PC-9 (cell line): ENCODE results near the gene QRICH2. TPM values are rescaled to one million over a fixed set of nuclear protein-coding genes. Genes with fewer than 3 reads are reported as not detected.

ENCODE experiments used
- BruUV-seq: library from RNA; stranded (reverse); fragments of 400-500 nt; replicated peaks from 2 replicates; lab custom pipeline; 2021; lab: Mats Ljungman, UMichigan
- CTCF ChIA-PET: fragments of 300-600 bp; sonication (Branson Sonifier 250); formaldehyde crosslinking; loops from one replicate; lab custom pipeline; 2022; ENCODE audit warnings: antibody characterized with exemption; lab: Charles Lee
- POLR2A ChIA-PET: fragments of 300-600 bp; sonication (Branson Sonifier 250); formaldehyde crosslinking; loops from one replicate; lab custom pipeline; 2022; ENCODE audit warnings: antibody characterized with exemption; ENCODE audit not compliant: unreplicated experiment; lab: Charles Lee
- DNase-seq, 2 experiments: peaks; one replicate each; pipeline versions ENCODE4 v3.0.0 to v3.0.0-alpha.2; 2015 to 2022; ENCODE audit warnings: mixed read lengths in 1 of 2
- H2AFZ ChIP-seq: fragments of 200-600 bp; sonication (generic); 2 replicates; pipeline ENCODE4 v1.8.1; 2017; ENCODE audit warnings: antibody characterized with exemption
- H3F3A ChIP-seq: fragments of 200-600 bp; sonication (generic); 2 replicates; pipeline ENCODE4 v1.8.1; 2017; ENCODE audit warnings: antibody characterized with exemption, mild to moderate bottlenecking, low read depth; ENCODE audit not compliant: insufficient read depth
- H3K27ac ChIP-seq: fragments of 200-600 bp; sonication (generic); 2 replicates; pipeline ENCODE4 v1.6.1; 2016; ENCODE audit warnings: mixed run types
- H3K27me3 ChIP-seq: fragments of 200-600 bp; sonication (generic); 2 replicates; pipeline ENCODE4 v1.6.1; 2016; ENCODE audit warnings: low read depth, mixed run types; ENCODE audit not compliant: insufficient read depth
- H3K36me3 ChIP-seq: fragments of 200-600 bp; sonication (generic); 2 replicates; pipeline ENCODE4 v1.6.1; 2016; ENCODE audit warnings: low read depth, mixed run types
- H3K4me1 ChIP-seq: fragments of 200-600 bp; sonication (generic); replicated peaks from 2 replicates; pipeline ENCODE4 v1.6.1; 2016; ENCODE audit warnings: mixed run types; ENCODE audit not compliant: insufficient read depth
- H3K4me2 ChIP-seq: fragments of 200-600 bp; sonication (generic); 2 replicates; pipeline ENCODE4 v1.6.1; 2017; ENCODE audit warnings: mixed run types
- H3K4me3 ChIP-seq: fragments of 200-600 bp; sonication (generic); 2 replicates; pipeline ENCODE4 v1.6.1; 2016; ENCODE audit warnings: mixed run types
- H3K79me2 ChIP-seq: fragments of 200-600 bp; sonication (generic); 2 replicates; pipeline ENCODE4 v1.6.1; 2017; ENCODE audit warnings: low read depth, mixed run types
- H3K9me2 ChIP-seq: fragments of 200-600 bp; sonication (generic); 2 replicates; pipeline ENCODE4 v1.8.1; 2017; ENCODE audit warnings: mild to moderate bottlenecking; ENCODE audit not compliant: insufficient read depth
- H3K9me3 ChIP-seq: fragments of 200-600 bp; sonication (generic); 2 replicates; pipeline ENCODE4 v1.8.1; 2016; ENCODE audit warnings: low read depth; ENCODE audit not compliant: insufficient read depth
- H4K20me1 ChIP-seq: fragments of 200-600 bp; sonication (generic); 2 replicates; pipeline ENCODE4 v1.8.1; 2017; ENCODE audit not compliant: insufficient read depth
- EZH2 ChIP-seq: fragments of 200-600 bp; sonication (generic); IDR thresholded peaks from 2 replicates; pipeline ENCODE4 v1.8.0; 2017; ENCODE audit warnings: antibody characterized with exemption, low read depth
- intact Hi-C: fragments of 100-400 bp; cut with micrococcal nuclease; formaldehyde crosslinking; loops from one replicate; pipeline ENCODE4 v1.10.0; 2022; ENCODE audit not compliant: unreplicated experiment
- total RNA-seq: library from RNA; stranded (reverse); gene quantifications from 2 replicates; pipeline ENCODE4 v1.2.3, GENCODE V29; 2021
- TF ChIP-seq, protein P1 (sequence below): fragments of 200-600 bp; sonication (generic); conservative IDR thresholded peaks from 2 replicates; pipeline ENCODE4 v1.6.1; 2017; ENCODE audit warnings: mixed run types, antibody characterized with exemption, mild to moderate bottlenecking, moderate library complexity

Gene QRICH2
- total RNA-seq, 1 experiment from 2014 or later: 3.3 TPM

DNA sequence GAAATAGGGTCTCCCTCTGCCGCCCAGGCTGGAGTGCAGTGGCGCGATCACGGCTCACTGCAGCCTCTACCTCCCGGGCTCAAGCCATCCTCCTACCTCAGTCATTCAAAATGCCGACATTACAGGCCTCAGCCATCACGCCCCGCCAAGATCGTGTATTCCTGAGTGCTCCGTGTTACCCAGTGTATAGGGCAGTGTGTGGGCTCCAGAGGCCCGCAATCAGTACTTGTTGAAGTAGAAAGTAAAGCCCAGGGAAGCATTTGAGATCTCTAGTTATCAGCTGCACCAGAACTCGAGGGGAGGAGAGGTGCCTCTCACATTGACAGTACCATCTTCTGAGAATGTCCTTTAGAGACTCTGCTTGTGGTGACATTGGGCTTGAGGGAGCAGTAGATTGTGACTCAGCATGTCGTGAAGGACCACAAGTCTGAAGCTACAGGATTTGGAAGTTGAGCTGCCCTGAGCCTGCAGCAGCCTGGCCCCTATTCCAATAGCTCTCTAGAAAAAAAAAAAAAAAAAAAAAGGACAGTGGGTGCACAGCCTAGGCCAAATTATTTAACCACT, 46.8 kb upstream of the QRICH2 start:
- no peaks in the 10 kb centered on the region for H3F3A ChIP-seq
- BruUV-seq: no TSS peak
- DNase-seq: peak in 1 of 2 experiments; percentile 9
- peaks cover 18% of the 10 kb centered on the region for H3K79me2 ChIP-seq
- no peaks in the 10 kb centered on the region for H3K4me1 ChIP-seq
- H3K9me2 ChIP-seq: no peaks in the 10 kb centered on the region
- H3K4me3 ChIP-seq: peak overlapping the region; percentile 41; the same call in 1 of the 2 replicates
- no peaks in the 10 kb centered on the region for H3K36me3 ChIP-seq
- no peak overlapping the region for H3K27ac ChIP-seq
- intact Hi-C loops: loop anchor here (1.0 kb wide), 1 partner anchor 28 kb away; no protein-coding TSS in a partner anchor
- no peaks in the 10 kb centered on the region for H3K9me3 ChIP-seq
- ChIA-PET POLR2A (interaction anchor here (0.6 kb wide), 1 partner anchor 509 kb away, joined by 6 read pairs; no protein-coding TSS in a partner anchor), CTCF (interaction anchor here (0.6 to 3.0 kb wide), 3 partner anchors 10 to 173 kb away, joined by 5 to 11 read pairs (median 11); no protein-coding TSS in a partner anchor)
- no peaks in the 10 kb centered on the region for H4K20me1 ChIP-seq
- H3K27me3 ChIP-seq: no peaks in the 10 kb centered on the region
- peak overlapping the region; percentile 97 for H3K4me2 ChIP-seq
- TF ChIP-seq, protein P1, sequence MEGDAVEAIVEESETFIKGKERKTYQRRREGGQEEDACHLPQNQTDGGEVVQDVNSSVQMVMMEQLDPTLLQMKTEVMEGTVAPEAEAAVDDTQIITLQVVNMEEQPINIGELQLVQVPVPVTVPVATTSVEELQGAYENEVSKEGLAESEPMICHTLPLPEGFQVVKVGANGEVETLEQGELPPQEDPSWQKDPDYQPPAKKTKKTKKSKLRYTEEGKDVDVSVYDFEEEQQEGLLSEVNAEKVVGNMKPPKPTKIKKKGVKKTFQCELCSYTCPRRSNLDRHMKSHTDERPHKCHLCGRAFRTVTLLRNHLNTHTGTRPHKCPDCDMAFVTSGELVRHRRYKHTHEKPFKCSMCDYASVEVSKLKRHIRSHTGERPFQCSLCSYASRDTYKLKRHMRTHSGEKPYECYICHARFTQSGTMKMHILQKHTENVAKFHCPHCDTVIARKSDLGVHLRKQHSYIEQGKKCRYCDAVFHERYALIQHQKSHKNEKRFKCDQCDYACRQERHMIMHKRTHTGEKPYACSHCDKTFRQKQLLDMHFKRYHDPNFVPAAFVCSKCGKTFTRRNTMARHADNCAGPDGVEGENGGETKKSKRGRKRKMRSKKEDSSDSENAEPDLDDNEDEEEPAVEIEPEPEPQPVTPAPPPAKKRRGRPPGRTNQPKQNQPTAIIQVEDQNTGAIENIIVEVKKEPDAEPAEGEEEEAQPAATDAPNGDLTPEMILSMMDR: no peak
- TF ChIP-seq EZH2: no peak
- 0 out of 2 replicates have a peak overlapping the region, but pooled peaks have one; percentile 62 for H2AFZ ChIP-seq

DNA sequence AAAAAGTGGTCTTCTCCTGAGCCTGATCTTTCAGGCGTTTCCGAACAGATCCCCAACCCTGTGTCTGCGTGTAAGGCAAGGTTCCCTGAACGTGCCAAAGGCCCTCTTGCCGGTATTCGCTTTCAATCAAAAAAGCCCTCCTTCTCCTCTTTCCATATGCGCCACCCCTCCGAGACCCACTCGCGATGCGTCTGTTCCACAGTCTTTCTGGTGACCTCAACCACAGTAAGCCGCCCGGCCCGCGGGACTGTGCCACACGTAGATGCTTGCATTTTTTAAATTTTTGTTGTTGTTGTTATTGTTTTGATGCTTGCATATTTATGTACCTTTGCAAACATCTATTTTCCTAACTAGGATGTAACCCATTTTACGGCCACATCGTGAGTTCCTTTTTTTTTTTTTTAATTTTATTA, 46.2 kb upstream of the QRICH2 start:
- intact Hi-C loops: loop anchor here (1.0 kb wide), 1 partner anchor 29 kb away; no protein-coding TSS in a partner anchor
- H3K9me3 ChIP-seq: no peaks in the 10 kb centered on the region
- no peak for TF ChIP-seq EZH2
- TF ChIP-seq, protein P1: no peak
- peaks cover 18% of the 10 kb centered on the region for H3K79me2 ChIP-seq
- no peaks in the 10 kb centered on the region for H4K20me1 ChIP-seq
- H3K4me1 ChIP-seq: no peaks in the 10 kb centered on the region
- DNase-seq: no peak
- H3K4me3 ChIP-seq: peak overlapping the region; percentile 73
- ChIA-PET CTCF (interaction anchor here (2.4 to 3.0 kb wide), 2 partner anchors 10 to 16 kb away, joined by 11 read pairs; no protein-coding TSS in a partner anchor), POLR2A (interaction anchor here (0.6 kb wide), 3 partner anchors 45 to 432 kb away, joined by 3 read pairs; no protein-coding TSS in a partner anchor)
- H3F3A ChIP-seq: no peaks in the 10 kb centered on the region
- H3K4me2 ChIP-seq: peak overlapping the region; percentile 97
- H3K9me2 ChIP-seq: no peaks in the 10 kb centered on the region
- no peaks in the 10 kb centered on the region for H3K27me3 ChIP-seq
- H3K27ac ChIP-seq: peak overlapping the region; percentile 75
- H2AFZ ChIP-seq: peak overlapping the region; percentile 96
- H3K36me3 ChIP-seq: no peaks in the 10 kb centered on the region
- BruUV-seq: TSS peak; percentile 61

DNA sequence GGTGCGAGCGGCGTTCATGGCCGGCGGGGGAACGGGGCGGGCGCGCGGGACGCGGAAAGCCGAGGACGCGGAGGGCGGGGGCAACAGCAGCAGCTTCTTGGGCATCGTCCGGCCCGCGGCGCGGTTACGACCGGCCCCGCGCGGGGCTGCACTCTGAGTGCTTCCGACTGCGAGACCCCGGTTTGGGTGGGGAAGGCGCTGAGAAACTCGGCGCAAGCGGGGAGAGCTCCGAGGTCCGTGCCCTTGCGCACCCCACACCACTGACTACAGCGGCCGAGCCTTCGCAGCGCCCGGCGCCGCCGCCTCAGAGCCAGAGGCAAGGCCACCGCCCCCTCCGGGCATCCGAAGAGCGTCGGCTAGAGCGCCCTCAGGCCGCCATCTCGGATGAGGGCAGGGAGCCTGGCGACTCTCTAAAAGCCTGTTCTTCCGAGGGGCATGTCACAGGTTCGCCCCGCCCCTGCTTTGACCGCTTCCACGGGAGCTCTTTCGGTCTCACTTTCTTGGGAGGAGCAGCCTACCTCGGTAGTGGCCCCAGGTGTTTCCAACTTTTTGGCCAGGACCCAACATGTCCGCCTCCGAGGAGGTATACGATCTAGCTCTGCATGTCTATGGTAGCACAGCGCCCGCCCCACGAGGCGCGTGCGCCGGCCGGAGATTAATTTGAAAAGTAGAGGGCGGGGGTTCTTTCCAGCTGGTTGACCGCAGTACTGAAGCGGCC, 45.7 kb upstream of the QRICH2 start, which contains the start of gene PRPSAP1:
Gene PRPSAP1, minus strand, starts transcription at position 318 of the 718 bp plus-strand sequence. Its CDS starts 213 bp downstream, at position 105.
- Histone ChIP-seq H4K20me1 (no peaks in the 10 kb centered on the region), H3K4me1 (no peaks in the 10 kb centered on the region), H3K27ac (peak within 1 kb of the TSS; percentile 75), H3F3A (no peaks in the 10 kb centered on the region), H2AFZ (peak within 1 kb of the TSS; percentile 96), H3K9me2 (no peaks in the 10 kb centered on the region), H3K9me3 (no peaks in the 10 kb centered on the region), H3K4me3 (peak within 1 kb of the TSS; percentile 73), H3K79me2 (peaks cover 18% of the 10 kb centered on the region), H3K4me2 (peak within 1 kb of the TSS; percentile 97), H3K36me3 (no peaks in the 10 kb centered on the region), H3K27me3 (no peaks in the 10 kb centered on the region)
- no TSS peak for BruUV-seq
- intact Hi-C loops: loop anchor here (1.0 kb wide), 1 partner anchor 30 kb away; no protein-coding TSS in a partner anchor
- peak; percentile 79 to 88 for DNase-seq
- TF ChIP-seq EZH2: no peak
- TF ChIP-seq, protein P1: peak; percentile 49; the same call in 1 of the 2 replicates
- POLR2A ChIA-PET: interaction anchor here (0.5 to 0.6 kb wide), 5 partner anchors 10 to 432 kb away, joined by 3 to 7 read pairs (median 3); no protein-coding TSS in a partner anchor
- CTCF ChIA-PET: interaction anchor here (0.6 to 3.0 kb wide), 7 partner anchors 11 to 734 kb away, joined by 3 to 11 read pairs (median 4); no protein-coding TSS in a partner anchor
